Measurements from ENCODE around the gene STS. TPM values are rescaled to one million over a fixed set of nuclear protein-coding genes. Genes with fewer than 3 reads are reported as not detected.

The STS gene
- total and polyA plus RNA-seq, 2 of the 4 experiments (the other 2 are of a cell fraction): 2.6 to 3.4 TPM

DNA sequence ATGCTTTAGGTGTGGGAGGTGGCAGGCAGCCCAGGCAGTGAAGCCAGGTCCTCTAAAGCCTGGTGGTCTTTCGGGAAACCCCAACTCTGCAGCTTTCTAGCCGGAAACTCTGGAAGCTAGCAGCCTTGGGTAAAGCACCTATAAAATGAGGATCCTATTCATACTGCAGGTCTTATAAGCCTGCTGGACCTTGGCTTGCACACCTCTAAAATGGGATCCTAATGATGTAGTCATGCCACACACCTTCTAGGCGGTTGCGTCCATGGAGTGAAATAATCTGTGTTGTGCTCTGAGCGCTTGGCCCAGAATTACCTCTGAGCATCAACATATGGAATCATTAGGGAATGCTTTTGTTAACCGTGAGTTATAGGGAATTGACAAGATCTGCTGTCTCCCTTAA lies 36.0 kb upstream of the STS start:
- BruUV-seq (replicated peaks): no TSS peak
- H3K79me1 ChIP-seq (ENCODE audit: low read depth in 1 of 2, low read length in 2 of 2): peaks cover 18 to 29% of the 10 kb centered on the region in 2 experiments
- no peak overlapping the region for H3K9ac ChIP-seq (ENCODE audit: low read depth, low read length)
- H2BK15ac ChIP-seq (ENCODE audit: low read depth, low read length): no peak overlapping the region
- no peaks in the 10 kb centered on the region for H3K27me3 ChIP-seq (ENCODE audit: control insufficient read depth, insufficient read depth, low read length)
- no peak overlapping the region for H2BK5ac ChIP-seq (ENCODE audit: low read depth, low read length, poor library complexity, severe bottlenecking)
- no peak overlapping the region for H3K4ac ChIP-seq (ENCODE audit: low read depth, low read length)
- H4K20me1 ChIP-seq (ENCODE audit: insufficient read depth, low read length): 0 out of 2 replicates have a peak, but pooled peaks cover 5% of the 10 kb centered on the region
- H3K9me1 ChIP-seq (ENCODE audit: insufficient read depth, low read length): peaks cover 2% of the 10 kb centered on the region; the same call in 1 of the 2 replicates
- no peak overlapping the region for H2BK20ac ChIP-seq (ENCODE audit: low read depth, low read length)
- no peak overlapping the region for H3K4me3 ChIP-seq (ENCODE audit: insufficient read depth, low read depth, low read length)
- no peak overlapping the region for H2BK120ac ChIP-seq (ENCODE audit: low read depth, low read length)
- 0 out of 2 replicates have a peak, but pooled peaks cover 2% of the 10 kb centered on the region for H3K36me3 ChIP-seq (ENCODE audit: control insufficient read depth, insufficient read depth, low read length)
- in situ Hi-C loops (cut with MboI; ENCODE audit: low sequenced_read_pairs) (no loop called here), intact Hi-C loops (cut with micrococcal nuclease) (no loop called here), dilution Hi-C loops (cut with HindIII; ENCODE audit: low sequenced_read_pairs, unreplicated experiment) (no loop called here)
- no peak overlapping the region for H3K56ac ChIP-seq (ENCODE audit: extremely low read depth, insufficient read depth, low read length)
- H3K23ac ChIP-seq (ENCODE audit: low read depth, low read length): no peak overlapping the region
- H4K91ac ChIP-seq (ENCODE audit: insufficient read depth, low read depth, low read length): no peak overlapping the region
- no peak overlapping the region for H4K5ac ChIP-seq (ENCODE audit: low read depth, low read length)
- H3K4me2 ChIP-seq (ENCODE audit: low read depth, low read length): no peak overlapping the region
- H3K14ac ChIP-seq (replicated peaks; ENCODE audit: low read depth, low read length): no peak overlapping the region
- H2AK9ac ChIP-seq (replicated peaks; ENCODE audit: low read depth, low read length, poor library complexity): no peak overlapping the region
- no peak overlapping the region for H3K27ac ChIP-seq (ENCODE audit: insufficient read depth, low read length)
- ChIA-PET CTCF (no interaction called here), POLR2A (ENCODE audit: unreplicated experiment) (no interaction called here)
- H3K4me1 ChIP-seq (ENCODE audit: control insufficient read depth, insufficient read depth, low read length): peaks cover 5% of the 10 kb centered on the region; the same call in 1 of the 2 replicates
- WGBS, 2 experiments (ENCODE audit: extremely low coverage in 2 of 2, insufficient read length in 1 of 2): no CpG with 5 or more reads among the region's 6 CpGs
- H2AK5ac ChIP-seq (ENCODE audit: low read depth, low read length): no peak overlapping the region
- H4K8ac ChIP-seq (ENCODE audit: low read depth in 2 of 2, low read length in 2 of 2): no peak overlapping the region
- no peaks in the 10 kb centered on the region for H3K9me3 ChIP-seq (ENCODE audit: control insufficient read depth, insufficient read depth, low read length)
- no peak overlapping the region for H3K18ac ChIP-seq (ENCODE audit: low read depth, low read length)
- ATAC-seq (ENCODE audit: low read depth) (no peak), DNase-seq (no peak)
- TF ChIP-seq CTCF (conservative IDR thresholded peaks at IDR 0.05; ENCODE audit: low read depth, low read length): no peak
- H2AFZ ChIP-seq (replicated peaks; ENCODE audit: low read length, poor library complexity): no peak overlapping the region

All from IMR-90 (cell line).